ENCODE data around the gene NLGN4Y. TPM values are rescaled to one million over a fixed set of nuclear protein-coding genes. Genes with fewer than 3 reads are reported as not detected.

The NLGN4Y gene
- total RNA-seq, 4 donors from 2014 or later, result 10.2 to 12.3 TPM; not detected in 2

- TF ChIP-seq CTCF (IDR thresholded peaks at IDR 0.05; ENCODE audit: low read depth), result no peak
Measured at GRCh38 chrY:14824583-14824982, 300.3 kb downstream of the NLGN4Y start.

- no peak for TF ChIP-seq CTCF (IDR thresholded peaks at IDR 0.05; ENCODE audit: low read depth)
Measured at GRCh38 chrY:14825728-14826127, 301.4 kb downstream of the NLGN4Y start.

GRCh38 chrY:14828531-14828930, 304.2 kb downstream of the NLGN4Y start:
- no peak for TF ChIP-seq CTCF (IDR thresholded peaks at IDR 0.05; ENCODE audit: low read depth)

- TF ChIP-seq CTCF (IDR thresholded peaks at IDR 0.05; ENCODE audit: low read depth), result no peak
Measured at GRCh38 chrY:14829366-14829885, 305.1 kb downstream of the NLGN4Y start.

GRCh38 chrY:14834103-14835060, 310.1 kb downstream of the NLGN4Y start:
- no peak for TF ChIP-seq CTCF (IDR thresholded peaks at IDR 0.05; ENCODE audit: low read depth)

- TF ChIP-seq CTCF (IDR thresholded peaks at IDR 0.05; ENCODE audit: low read depth), result no peak
Measured at GRCh38 chrY:14837466-14837865, 313.1 kb downstream of the NLGN4Y start.

GRCh38 chrY:14850734-14851133, 326.4 kb downstream of the NLGN4Y start:
- TF ChIP-seq CTCF (IDR thresholded peaks at IDR 0.05; ENCODE audit: low read depth), result no peak
